ENCODE measurements around the gene RMRP.
"Not testable (repeated sequence)": the region's sequence is repeated elsewhere in the genome, so short reads cannot be mapped to it uniquely, and the experiment has no call there.

- TF ChIP-seq CTCF (IDR thresholded peaks at IDR 0.05; ENCODE audit: low read depth, low read length); POLR2A (IDR thresholded peaks at IDR 0.05; ENCODE audit: extremely low read depth, insufficient read length): not testable (repeated sequence)
Observed at GRCh38 chr9:35636877-35637246, 21.0 kb downstream of the RMRP start.
